ENCODE data around the gene FAN1.
A peak's percentile ranks its signal among the peaks of the same experiment; 100 is the strongest.

FAN1 gene

DNA sequence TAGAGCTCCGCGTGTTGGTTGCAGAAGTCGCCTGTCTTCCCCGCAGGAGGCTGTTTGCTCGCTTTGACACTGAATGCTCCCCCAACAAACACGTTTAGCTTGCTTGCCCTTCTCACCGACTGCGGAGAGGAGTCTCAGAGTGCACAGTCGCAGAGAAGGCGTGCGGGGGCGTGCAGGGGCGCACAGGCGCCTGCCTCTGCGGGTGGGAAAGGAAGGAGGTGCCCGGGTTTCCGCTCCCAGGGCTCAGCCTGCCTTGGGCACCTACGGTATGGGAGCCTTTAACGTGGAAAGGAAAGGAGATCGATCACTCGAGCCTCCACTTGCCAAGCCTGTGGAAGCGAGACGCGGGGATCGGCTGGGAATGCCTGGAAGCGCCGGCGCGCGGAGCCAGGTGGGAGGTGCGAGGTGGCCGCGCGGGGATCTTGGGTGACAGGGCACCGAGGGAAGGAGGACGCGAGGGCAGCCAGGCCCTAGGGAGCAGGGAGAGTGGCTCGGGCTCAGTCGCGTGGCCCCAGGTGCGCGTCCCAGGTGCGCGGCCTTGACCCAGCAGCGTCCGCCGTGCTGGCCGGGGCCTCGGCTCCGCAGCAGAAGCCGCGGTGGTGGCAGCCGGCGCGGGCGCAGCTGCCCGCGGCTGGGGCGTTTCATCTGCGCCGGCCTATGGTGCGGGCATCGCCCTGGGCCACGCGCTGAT, at the start of gene FAN1:
FAN1 (plus strand) TSS at position 419 of the 691 bp plus-strand sequence. CDS start 749 bp downstream, outside the sequence.
- peak; percentile 72 for DNase-seq (ENCODE audit: insufficient read length, low spot score)
- no peak for FAIRE-seq
- TF ChIP-seq, protein P1, sequence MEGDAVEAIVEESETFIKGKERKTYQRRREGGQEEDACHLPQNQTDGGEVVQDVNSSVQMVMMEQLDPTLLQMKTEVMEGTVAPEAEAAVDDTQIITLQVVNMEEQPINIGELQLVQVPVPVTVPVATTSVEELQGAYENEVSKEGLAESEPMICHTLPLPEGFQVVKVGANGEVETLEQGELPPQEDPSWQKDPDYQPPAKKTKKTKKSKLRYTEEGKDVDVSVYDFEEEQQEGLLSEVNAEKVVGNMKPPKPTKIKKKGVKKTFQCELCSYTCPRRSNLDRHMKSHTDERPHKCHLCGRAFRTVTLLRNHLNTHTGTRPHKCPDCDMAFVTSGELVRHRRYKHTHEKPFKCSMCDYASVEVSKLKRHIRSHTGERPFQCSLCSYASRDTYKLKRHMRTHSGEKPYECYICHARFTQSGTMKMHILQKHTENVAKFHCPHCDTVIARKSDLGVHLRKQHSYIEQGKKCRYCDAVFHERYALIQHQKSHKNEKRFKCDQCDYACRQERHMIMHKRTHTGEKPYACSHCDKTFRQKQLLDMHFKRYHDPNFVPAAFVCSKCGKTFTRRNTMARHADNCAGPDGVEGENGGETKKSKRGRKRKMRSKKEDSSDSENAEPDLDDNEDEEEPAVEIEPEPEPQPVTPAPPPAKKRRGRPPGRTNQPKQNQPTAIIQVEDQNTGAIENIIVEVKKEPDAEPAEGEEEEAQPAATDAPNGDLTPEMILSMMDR (IDR thresholded peaks at IDR 0.05; ENCODE audit: insufficient read depth, missing control alignments) = peak; percentile 0

DNA sequence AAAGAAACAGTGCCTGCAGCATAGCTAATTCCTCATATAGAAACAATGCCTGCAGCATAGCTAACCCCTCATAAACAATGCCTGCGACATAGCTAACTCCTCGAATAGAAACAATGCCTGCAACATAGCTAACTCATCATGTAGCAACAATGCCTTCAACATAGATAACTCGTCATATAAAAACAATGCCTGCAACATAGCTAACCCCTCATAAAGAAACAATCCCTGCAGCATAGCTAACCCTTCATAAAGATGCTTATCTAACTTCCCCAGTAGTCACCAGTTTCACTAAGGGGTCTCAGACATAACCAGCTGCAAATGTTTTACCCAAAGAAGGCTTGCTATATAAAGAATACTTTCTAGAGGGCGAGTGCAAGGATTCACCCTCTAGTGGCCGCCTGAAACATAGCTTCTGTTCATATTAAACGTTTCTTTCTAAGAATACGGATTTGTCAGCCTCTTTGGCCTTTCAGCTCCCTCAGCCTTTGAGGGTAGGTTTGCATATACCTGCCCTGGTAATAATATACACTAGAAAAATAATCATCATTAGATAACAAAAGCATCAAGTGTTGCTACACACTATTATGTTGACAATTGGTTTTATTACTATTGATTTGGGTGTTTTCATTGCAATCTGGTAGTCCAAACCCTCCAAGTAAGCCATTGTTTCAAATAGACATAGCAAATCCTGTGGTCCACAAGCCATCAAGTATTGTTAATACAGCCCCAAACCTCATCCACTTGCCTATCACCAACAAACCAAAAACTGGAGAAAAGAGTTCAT, 44.4 kb upstream of the FAN1 start:
- DNase-seq (ENCODE audit: insufficient read length, low spot score) = no peak
- FAIRE-seq = no peak
- TF ChIP-seq, protein P1 (IDR thresholded peaks at IDR 0.05; ENCODE audit: insufficient read depth, missing control alignments) = peak; percentile 51

DNA sequence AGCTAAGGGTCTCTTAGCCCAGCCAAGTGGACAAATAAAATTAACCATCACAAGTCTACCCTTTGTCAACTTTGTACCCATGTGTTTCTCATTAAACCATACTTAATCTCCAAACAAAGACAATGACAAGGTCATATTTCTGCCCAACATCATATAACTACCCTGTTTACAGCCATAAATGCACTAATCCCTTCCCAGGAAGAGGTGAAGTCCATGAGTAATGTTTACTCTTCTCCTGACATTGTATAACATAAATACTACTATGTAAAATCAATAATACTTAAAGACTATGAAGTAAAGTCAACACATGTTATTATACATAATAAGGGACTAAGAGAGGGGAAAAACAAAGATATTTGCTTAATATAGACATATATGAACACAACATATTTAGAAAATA, 38.5 kb upstream of the FAN1 start:
- FAIRE-seq = no peak
- TF ChIP-seq, protein P1 (IDR thresholded peaks at IDR 0.05; ENCODE audit: insufficient read depth, missing control alignments) = no peak
- no peak for DNase-seq (ENCODE audit: insufficient read length, low spot score)

DNA sequence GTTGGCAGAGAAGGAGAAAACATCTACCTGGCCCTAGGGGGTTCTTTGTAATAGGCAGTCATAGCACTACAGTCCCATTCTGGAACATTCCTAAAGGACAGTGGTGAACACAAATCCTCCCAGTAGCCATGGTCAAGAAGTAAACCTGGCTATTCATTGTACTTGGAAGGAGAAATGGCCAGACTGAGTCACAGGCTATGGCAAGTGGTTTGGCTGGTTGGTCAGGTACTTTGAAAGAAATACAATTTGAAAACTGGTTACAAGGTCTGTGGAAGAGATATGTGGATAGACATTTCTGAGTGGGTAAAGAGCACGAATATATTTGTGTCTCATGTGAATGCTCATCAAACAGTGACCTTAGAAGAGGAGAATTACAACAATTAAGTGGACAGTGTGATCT, 33.0 kb upstream of the FAN1 start:
- DNase-seq (ENCODE audit: insufficient read length, low spot score) (no peak), FAIRE-seq (no peak)
- TF ChIP-seq, protein P1 (IDR thresholded peaks at IDR 0.05; ENCODE audit: insufficient read depth, missing control alignments) = no peak

DNA sequence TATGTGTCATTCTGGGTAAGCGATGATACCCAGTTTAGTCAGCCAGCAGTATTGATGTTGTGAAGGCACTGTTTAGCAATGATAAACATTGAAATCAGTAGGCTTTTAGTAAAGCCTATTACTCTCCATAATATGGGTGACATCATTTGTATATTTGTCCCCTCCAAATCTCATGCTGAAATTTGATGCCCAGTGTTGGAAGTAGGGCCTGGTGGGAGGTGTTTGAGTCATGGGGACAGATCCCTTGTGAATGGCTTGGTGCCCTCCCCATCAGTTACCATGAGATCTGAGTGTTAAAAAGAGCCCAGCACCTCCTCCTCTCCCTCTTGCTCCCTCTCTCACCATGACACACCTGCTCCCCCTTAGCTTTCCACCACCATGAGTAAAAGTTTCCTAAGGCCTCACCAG, 31.4 kb upstream of the FAN1 start:
- FAIRE-seq = no peak
- TF ChIP-seq, protein P1 (IDR thresholded peaks at IDR 0.05; ENCODE audit: insufficient read depth, missing control alignments) = no peak

DNA sequence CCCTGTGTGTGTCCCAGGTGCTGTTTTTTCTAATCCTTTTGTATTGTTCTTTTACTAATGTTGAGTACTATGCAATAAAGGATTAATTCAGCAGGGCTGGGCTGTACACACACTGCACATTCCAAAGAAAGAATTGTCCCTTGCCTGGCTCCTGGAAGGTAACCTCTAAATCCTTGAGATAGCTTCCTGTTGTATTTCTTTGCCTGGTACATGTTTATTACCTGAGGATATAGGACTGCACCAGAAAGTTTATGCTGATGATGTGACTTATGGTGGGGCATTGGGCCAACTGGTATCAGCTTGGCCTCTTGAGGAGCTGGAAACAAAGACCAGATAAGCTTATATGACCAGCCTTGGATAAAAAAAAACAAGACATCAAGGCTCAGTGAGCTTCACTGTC, 26.6 kb upstream of the FAN1 start:
- TF ChIP-seq, protein P1 (IDR thresholded peaks at IDR 0.05; ENCODE audit: insufficient read depth, missing control alignments) = no peak
- DNase-seq (ENCODE audit: insufficient read length, low spot score) = no peak

More for the DNA sequence above, 31.4 kb upstream of the FAN1 start:
- no peak for DNase-seq (ENCODE audit: insufficient read length, low spot score)

DNA sequence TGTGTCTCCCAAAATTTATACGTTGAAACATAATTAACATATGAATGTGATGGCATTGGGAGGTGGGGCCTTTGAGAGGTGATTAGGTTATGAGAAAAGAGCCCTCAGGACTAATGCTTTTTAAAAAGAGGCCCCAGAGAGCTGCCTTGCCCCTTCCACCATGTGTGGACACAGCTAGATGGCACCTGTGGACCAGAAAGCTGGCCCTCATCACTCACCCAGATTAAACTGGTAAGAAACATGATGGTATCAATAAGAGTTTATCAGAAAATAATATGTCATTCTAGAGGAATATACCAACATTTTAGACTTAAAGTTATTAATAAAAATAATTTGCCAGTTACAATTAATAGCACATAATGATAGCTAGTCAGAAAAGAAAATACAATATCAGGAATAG, 25.2 kb upstream of the FAN1 start:
- no peak for FAIRE-seq
- DNase-seq (ENCODE audit: insufficient read length, low spot score) = no peak
- TF ChIP-seq, protein P1 (IDR thresholded peaks at IDR 0.05; ENCODE audit: insufficient read depth, missing control alignments) = no peak

More for the DNA sequence above, 26.6 kb upstream of the FAN1 start:
- FAIRE-seq = no peak
